ENCODE results near the gene ELAVL3. TPM values are rescaled to one million over a fixed set of nuclear protein-coding genes. Genes with fewer than 3 reads are reported as not detected.

ELAVL3 gene
- total and polyA plus RNA-seq, 2 donors (not counting 1 experiment from before 2014, with no cell fraction given) = under 0.01 TPM; not detected in 1

DNA sequence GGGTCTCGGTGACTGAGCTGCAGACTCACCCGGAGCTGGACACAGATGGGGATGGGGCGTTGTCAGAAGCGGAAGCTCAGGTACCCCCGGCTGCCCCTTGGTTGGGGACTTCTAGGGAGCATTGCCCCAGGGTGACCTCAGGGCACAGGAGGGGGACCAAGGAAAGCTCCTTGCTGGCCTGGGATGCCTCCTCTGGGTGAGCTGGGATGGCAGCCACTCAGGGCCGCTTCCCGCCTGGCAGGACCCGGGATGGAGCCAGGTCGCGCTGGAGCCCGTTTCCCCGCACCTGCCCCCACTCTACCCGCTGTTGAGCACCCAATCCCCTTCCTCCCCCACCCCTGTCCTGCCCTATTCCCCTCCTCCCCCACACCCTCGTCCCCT lies 34.6 kb downstream of the ELAVL3 start:
- no peak for DNase-seq (ENCODE audit: low read depth in 2 of 2)
- H3K9ac ChIP-seq (ENCODE audit: insufficient read depth, low read length) = no peak overlapping the region
- no peak overlapping the region for H3K27ac ChIP-seq (ENCODE audit: insufficient read depth, low read length)
- H2AFZ ChIP-seq (ENCODE audit: low read length) = no peak overlapping the region
- peaks cover 38% of the 10 kb centered on the region for H3K36me3 ChIP-seq (ENCODE audit: control insufficient read depth, insufficient read depth, low read length)
- H3K79me2 ChIP-seq (ENCODE audit: control insufficient read depth, insufficient read depth, low read length) = no peaks in the 10 kb centered on the region
- TF ChIP-seq, protein P1, sequence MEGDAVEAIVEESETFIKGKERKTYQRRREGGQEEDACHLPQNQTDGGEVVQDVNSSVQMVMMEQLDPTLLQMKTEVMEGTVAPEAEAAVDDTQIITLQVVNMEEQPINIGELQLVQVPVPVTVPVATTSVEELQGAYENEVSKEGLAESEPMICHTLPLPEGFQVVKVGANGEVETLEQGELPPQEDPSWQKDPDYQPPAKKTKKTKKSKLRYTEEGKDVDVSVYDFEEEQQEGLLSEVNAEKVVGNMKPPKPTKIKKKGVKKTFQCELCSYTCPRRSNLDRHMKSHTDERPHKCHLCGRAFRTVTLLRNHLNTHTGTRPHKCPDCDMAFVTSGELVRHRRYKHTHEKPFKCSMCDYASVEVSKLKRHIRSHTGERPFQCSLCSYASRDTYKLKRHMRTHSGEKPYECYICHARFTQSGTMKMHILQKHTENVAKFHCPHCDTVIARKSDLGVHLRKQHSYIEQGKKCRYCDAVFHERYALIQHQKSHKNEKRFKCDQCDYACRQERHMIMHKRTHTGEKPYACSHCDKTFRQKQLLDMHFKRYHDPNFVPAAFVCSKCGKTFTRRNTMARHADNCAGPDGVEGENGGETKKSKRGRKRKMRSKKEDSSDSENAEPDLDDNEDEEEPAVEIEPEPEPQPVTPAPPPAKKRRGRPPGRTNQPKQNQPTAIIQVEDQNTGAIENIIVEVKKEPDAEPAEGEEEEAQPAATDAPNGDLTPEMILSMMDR (conservative IDR thresholded peaks at IDR 0.05 in 1 of 2, IDR thresholded peaks at IDR 0.05 in 1 of 2; ENCODE audit: low read depth in 1 of 2, low read length in 2 of 2) = no peak
- TF ChIP-seq EZH2 (IDR thresholded peaks at IDR 0.05; ENCODE audit: low read length, missing control alignments) = no peak
- H3K4me1 ChIP-seq (ENCODE audit: control insufficient read depth, extremely low read depth, insufficient read depth, low read length) = peaks cover 2% of the 10 kb centered on the region
- H3K27me3 ChIP-seq (ENCODE audit: control insufficient read depth, insufficient read depth, low read length) = no peaks in the 10 kb centered on the region
- no peaks in the 10 kb centered on the region for H4K20me1 ChIP-seq (ENCODE audit: control insufficient read depth, extremely low read depth, insufficient read depth, low read length)
- no peak overlapping the region for H3K4me3 ChIP-seq (replicated peaks in 1 of 4; ENCODE audit: control extremely low read depth in 1 of 4, insufficient read depth in 1 of 4, low read depth in 3 of 4, low read length in 4 of 4)
- no peaks in the 10 kb centered on the region for H3K9me3 ChIP-seq (ENCODE audit: control insufficient read depth, insufficient read depth, low read depth, low read length)
- no peak overlapping the region for H3K4me2 ChIP-seq (ENCODE audit: extremely low read depth, insufficient read depth, low read length)

DNA sequence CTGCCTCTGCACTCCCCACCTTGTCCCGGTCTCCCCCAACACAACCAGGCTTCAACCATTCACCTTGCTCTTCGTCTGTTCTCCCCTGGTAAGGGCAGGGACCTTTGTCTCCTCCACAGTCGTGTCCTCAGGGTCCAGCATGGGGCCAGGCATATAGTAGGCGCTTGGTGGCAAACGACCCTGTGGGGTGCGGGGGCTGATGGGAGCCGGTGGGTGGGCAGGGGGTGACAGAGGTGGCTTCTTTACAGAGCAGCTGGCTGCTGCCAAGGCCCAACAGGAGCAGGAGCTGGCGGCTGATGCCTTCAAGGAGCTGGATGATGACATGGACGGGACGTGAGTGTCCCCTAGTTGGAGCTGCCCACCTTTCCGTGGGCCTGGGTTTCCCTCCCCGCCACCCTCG lies 35.7 kb downstream of the ELAVL3 start:
- no peaks in the 10 kb centered on the region for H3K27me3 ChIP-seq (ENCODE audit: control insufficient read depth, insufficient read depth, low read length)

DNA sequence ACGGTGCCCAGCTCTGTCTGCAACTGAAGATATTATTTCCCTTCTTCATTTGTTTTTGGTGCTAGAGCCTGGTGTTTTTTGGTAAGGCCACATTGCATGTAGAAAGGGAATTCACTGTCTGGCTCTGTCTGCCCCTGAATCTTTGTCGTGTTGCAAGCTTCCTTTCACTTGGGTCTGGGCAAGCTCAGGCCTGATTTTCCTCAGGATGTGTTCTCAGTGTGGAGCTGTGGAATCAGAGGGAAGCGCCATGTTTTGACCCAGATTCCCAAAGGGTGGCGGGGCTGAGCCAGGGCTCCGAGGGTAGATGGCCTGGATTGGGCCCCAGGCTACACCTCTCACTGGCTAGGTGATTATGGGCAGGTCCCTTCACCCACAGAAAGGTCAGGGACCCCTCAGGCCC lies 36.8 kb downstream of the ELAVL3 start:
- no peak overlapping the region for H3K9ac ChIP-seq (ENCODE audit: insufficient read depth, low read length)
- H4K20me1 ChIP-seq (ENCODE audit: control insufficient read depth, extremely low read depth, insufficient read depth, low read length) = no peaks in the 10 kb centered on the region
- no peaks in the 10 kb centered on the region for H3K27me3 ChIP-seq (ENCODE audit: control insufficient read depth, insufficient read depth, low read length)
- no peak overlapping the region for H3K27ac ChIP-seq (ENCODE audit: insufficient read depth, low read length)
- no peak overlapping the region for H2AFZ ChIP-seq (ENCODE audit: low read length)
- no peaks in the 10 kb centered on the region for H3K9me3 ChIP-seq (ENCODE audit: control insufficient read depth, insufficient read depth, low read depth, low read length)
- H3K4me3 ChIP-seq (replicated peaks in 1 of 4; ENCODE audit: control extremely low read depth in 1 of 4, insufficient read depth in 1 of 4, low read depth in 3 of 4, low read length in 4 of 4) = no peak overlapping the region
- no peak overlapping the region for H3K4me2 ChIP-seq (ENCODE audit: extremely low read depth, insufficient read depth, low read length)
- H3K36me3 ChIP-seq (ENCODE audit: control insufficient read depth, insufficient read depth, low read length) = peaks cover 39% of the 10 kb centered on the region
- peaks cover 2% of the 10 kb centered on the region for H3K4me1 ChIP-seq (ENCODE audit: control insufficient read depth, extremely low read depth, insufficient read depth, low read length)
- no peak for DNase-seq (ENCODE audit: low read depth in 2 of 2)
- TF ChIP-seq, protein P1 (conservative IDR thresholded peaks at IDR 0.05 in 1 of 2, IDR thresholded peaks at IDR 0.05 in 1 of 2; ENCODE audit: low read depth in 1 of 2, low read length in 2 of 2) = no peak
- no peak for TF ChIP-seq EZH2 (IDR thresholded peaks at IDR 0.05; ENCODE audit: low read length, missing control alignments)
- H3K79me2 ChIP-seq (ENCODE audit: control insufficient read depth, insufficient read depth, low read length) = no peaks in the 10 kb centered on the region

More for the DNA sequence above, 35.7 kb downstream of the ELAVL3 start:
- Histone ChIP-seq H3K9ac (ENCODE audit: insufficient read depth, low read length) (no peak overlapping the region), H3K4me3 (replicated peaks in 1 of 4; ENCODE audit: control extremely low read depth in 1 of 4, insufficient read depth in 1 of 4, low read depth in 3 of 4, low read length in 4 of 4) (no peak overlapping the region), H2AFZ (ENCODE audit: low read length) (no peak overlapping the region), H3K36me3 (ENCODE audit: control insufficient read depth, insufficient read depth, low read length) (peaks cover 41% of the 10 kb centered on the region), H3K27ac (ENCODE audit: insufficient read depth, low read length) (no peak overlapping the region), H4K20me1 (ENCODE audit: control insufficient read depth, extremely low read depth, insufficient read depth, low read length) (no peaks in the 10 kb centered on the region), H3K4me1 (ENCODE audit: control insufficient read depth, extremely low read depth, insufficient read depth, low read length) (peaks cover 2% of the 10 kb centered on the region), H3K4me2 (ENCODE audit: extremely low read depth, insufficient read depth, low read length) (no peak overlapping the region), H3K79me2 (ENCODE audit: control insufficient read depth, insufficient read depth, low read length) (no peaks in the 10 kb centered on the region), H3K9me3 (ENCODE audit: control insufficient read depth, insufficient read depth, low read depth, low read length) (no peaks in the 10 kb centered on the region)
- TF ChIP-seq, protein P1 (conservative IDR thresholded peaks at IDR 0.05 in 1 of 2, IDR thresholded peaks at IDR 0.05 in 1 of 2; ENCODE audit: low read depth in 1 of 2, low read length in 2 of 2) = no peak
- TF ChIP-seq EZH2 (IDR thresholded peaks at IDR 0.05; ENCODE audit: low read length, missing control alignments) = no peak
- no peak for DNase-seq (ENCODE audit: low read depth in 2 of 2)
